ENCODE data around the gene PDGFB. TPM values are rescaled to one million over a fixed set of nuclear protein-coding genes. Genes with fewer than 3 reads are reported as not detected.

Gene PDGFB
- total RNA-seq, 1 donor from 2014 or later, result 1.1 TPM

DNA sequence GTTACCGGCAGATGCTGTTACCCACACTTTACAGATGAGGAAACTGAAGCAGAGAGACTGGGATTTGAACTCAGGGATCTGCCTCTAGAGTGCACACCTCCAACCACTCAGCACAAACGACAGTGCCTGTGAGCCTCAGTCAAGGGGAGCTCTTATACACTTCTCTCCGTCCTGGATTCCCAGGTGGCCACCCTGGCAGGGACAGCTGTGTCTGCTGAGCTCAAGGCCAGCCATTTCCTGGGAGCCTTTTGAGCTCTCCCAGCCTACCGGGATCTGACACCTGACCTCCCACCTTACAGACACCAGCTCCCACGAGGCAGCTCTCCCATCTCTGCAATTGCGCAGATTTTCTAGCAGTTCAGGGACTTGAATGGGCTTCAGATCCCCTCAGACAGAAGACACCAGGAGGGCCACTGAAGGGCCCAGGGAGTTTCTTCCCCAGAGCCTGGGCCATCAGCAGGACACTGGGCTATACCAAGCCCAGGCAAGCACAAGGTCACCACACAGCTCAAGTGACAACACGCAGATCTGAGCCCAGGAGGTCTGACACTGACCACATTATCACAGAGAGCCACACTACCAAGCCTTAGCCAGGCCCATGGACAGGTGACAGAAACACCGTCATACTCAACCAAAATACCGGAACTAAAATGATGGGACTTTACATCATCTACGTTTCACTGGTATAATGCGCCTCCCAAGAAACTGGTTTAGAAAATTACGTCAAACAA lies 17.1 kb downstream of the PDGFB start:
- FAIRE-seq (no peak), DNase-seq (ENCODE audit: low read depth) (no peak)
- H3K27me3 ChIP-seq (ENCODE audit: control insufficient read depth, insufficient read depth, low read length), result no peaks in the 10 kb centered on the region
- no peaks in the 10 kb centered on the region for H3K36me3 ChIP-seq (ENCODE audit: control insufficient read depth, insufficient read depth, low read length)
- no peak for TF ChIP-seq CTCF (IDR thresholded peaks at IDR 0.05; ENCODE audit: insufficient read depth, low read length, severe bottlenecking)
- H3K4me3 ChIP-seq (ENCODE audit: low read depth, low read length), result no peak overlapping the region

DNA sequence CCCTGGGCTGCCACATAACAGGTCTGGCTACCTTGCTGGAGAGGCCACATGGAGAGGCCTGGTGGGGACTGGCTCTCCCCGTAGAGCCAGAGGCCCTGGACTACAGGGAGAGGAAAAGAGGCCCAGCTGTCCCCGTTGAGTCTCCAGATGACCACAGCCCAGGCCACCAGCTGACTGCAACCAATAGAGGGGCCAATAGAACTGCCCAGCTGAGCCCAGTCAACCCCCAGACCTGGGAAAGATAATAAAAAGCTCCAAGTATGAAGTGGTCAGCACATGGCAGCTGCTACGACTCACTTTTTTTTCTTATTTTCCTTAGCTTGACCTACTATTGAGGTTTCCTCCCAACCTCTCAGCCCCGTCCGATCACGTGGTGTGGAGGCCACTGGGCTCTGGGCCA lies 18.4 kb downstream of the PDGFB start:
- no peaks in the 10 kb centered on the region for H3K27me3 ChIP-seq (ENCODE audit: control insufficient read depth, insufficient read depth, low read length)
- TF ChIP-seq CTCF (IDR thresholded peaks at IDR 0.05; ENCODE audit: insufficient read depth, low read length, severe bottlenecking), result no peak
- H3K36me3 ChIP-seq (ENCODE audit: control insufficient read depth, insufficient read depth, low read length), result no peaks in the 10 kb centered on the region
- H3K4me3 ChIP-seq (ENCODE audit: low read depth, low read length), result no peak overlapping the region
- FAIRE-seq (no peak), DNase-seq (ENCODE audit: low read depth) (no peak)

GRCh38 chr22:39225591-39225990 lies 19.2 kb downstream of the PDGFB start:
- no peak overlapping the region for H3K4me3 ChIP-seq (ENCODE audit: low read depth, low read length)
- no peak for TF ChIP-seq CTCF (IDR thresholded peaks at IDR 0.05; ENCODE audit: insufficient read depth, low read length, severe bottlenecking)
- FAIRE-seq (no peak), DNase-seq (ENCODE audit: low read depth) (no peak)
- no peaks in the 10 kb centered on the region for H3K27me3 ChIP-seq (ENCODE audit: control insufficient read depth, insufficient read depth, low read length)
- no peaks in the 10 kb centered on the region for H3K36me3 ChIP-seq (ENCODE audit: control insufficient read depth, insufficient read depth, low read length)

DNA sequence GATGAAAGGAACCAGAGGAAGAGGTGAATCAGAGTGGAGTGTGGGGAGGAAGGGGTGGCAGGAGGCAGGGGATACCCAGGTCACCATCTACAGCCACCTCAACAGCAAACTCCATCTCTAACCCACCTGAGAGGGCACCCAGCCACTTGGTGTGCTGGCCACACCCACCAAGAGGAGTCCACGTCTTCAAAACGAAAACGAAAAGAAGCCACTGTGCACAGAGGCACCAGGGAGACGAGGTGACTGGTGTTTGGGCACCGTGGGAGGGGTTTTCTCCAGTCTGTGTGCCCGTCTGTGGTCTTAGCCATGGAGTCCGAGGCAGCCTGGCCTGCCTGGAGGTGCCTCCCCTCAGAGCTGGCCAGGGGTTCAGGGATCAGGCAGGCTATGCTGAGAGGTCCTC lies 20.2 kb downstream of the PDGFB start:
- Histone ChIP-seq H3K4me3 (ENCODE audit: low read depth, low read length) (no peak overlapping the region), H3K27me3 (ENCODE audit: control insufficient read depth, insufficient read depth, low read length) (no peaks in the 10 kb centered on the region), H3K36me3 (ENCODE audit: control insufficient read depth, insufficient read depth, low read length) (no peaks in the 10 kb centered on the region)
- DNase-seq (ENCODE audit: low read depth) (no peak), FAIRE-seq (no peak)
- TF ChIP-seq CTCF (IDR thresholded peaks at IDR 0.05; ENCODE audit: insufficient read depth, low read length, severe bottlenecking), result no peak

DNA sequence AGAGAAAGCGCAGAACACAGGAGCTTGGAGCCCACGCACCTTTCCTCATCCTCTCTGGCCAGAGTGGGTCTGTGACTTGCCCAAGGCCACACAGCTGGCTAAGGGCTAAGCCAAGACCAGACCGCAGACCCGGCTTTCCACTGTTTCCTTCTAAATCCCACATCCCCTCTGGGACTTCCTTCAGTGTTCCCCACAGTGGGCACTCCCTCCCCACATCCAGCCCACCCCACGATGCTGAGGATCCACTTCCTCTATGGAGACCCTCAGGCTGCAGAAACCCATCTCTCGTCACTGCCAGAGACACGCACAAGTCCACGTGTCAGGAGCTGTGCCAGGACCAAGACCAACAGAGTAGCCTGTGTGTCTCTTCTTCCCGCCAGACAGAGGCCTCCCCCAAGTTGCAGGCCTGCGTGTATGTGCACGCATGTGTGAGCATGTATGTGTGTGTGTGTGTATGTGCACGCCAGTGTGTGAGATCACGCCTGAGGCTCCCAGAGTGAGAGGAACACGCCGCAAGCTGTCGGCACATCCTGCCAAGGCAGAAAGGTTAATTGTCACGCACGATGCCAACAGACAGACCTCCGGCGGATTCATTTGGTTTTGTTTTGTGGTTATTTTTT lies 21.6 kb downstream of the PDGFB start:
- FAIRE-seq (peak; percentile 90), DNase-seq (ENCODE audit: low read depth) (no peak)
- no peak for TF ChIP-seq CTCF (IDR thresholded peaks at IDR 0.05; ENCODE audit: insufficient read depth, low read length, severe bottlenecking)
- Histone ChIP-seq H3K4me3 (ENCODE audit: low read depth, low read length) (no peak overlapping the region), H3K27me3 (ENCODE audit: control insufficient read depth, insufficient read depth, low read length) (no peaks in the 10 kb centered on the region), H3K36me3 (ENCODE audit: control insufficient read depth, insufficient read depth, low read length) (no peaks in the 10 kb centered on the region)

All from bronchial epithelial cell (primary cell).